GM18511 (cell line): Measurements from ENCODE around the gene EGFL7.

Experiments used
- ATAC-seq: cut with Tn5 transposase; IDR thresholded peaks from one replicate; pipeline ENCODE4 v1.9.1; 2021; ENCODE audit warnings: mild to moderate bottlenecking, moderate library complexity; ENCODE audit not compliant: unreplicated experiment

Gene EGFL7

DNA sequence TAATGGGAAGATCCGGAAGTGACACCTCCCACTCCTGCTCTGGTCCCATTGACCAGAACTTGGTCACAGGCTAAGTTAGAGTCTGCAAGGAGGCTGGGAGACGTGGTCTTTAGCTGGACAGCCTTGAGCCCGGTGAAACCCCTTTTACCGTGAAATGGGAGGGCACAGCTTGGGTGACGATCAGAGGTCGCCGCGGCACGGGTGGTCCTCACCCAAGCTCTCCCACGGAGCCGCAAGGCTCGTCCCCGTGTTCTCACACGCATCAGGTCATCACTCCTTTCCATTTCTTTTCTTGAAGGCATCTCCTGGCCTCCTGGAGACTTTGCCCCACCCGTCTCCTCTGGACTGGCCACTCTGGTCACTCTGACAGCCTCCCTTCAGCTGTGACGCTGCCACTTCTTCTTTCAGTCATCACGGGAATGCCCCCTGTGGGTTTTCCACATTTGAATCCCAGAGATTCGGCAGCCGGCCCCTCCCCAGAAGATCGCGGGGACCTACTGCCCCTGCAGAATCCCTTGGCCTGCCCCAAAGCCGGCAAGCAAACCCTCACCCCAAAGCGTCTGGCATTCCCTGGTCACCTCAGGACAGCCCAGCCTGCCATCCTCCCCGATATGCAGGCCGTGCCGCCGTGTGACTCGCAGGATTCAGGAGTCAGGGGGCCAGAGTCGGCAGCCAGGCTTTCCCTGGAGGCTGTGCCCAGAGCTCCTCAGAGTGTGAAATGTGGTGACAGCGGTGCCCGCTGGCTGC lies 18.9 kb upstream of the EGFL7 start:
- no peak for ATAC-seq

DNA sequence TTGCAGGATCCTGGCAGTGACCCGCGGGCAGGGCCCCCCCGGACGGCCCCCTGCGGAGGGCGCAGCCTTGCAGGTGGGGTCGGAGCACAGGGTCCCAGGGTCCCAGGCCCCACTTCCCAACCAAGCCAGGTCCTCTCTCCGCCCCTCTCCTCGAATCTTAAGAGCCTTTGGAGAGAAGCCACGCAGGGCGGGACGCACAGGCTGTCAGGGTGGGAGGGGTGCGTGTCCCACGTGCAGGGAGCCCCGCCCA lies 18.4 kb upstream of the EGFL7 start:
- ATAC-seq, result no peak

DNA sequence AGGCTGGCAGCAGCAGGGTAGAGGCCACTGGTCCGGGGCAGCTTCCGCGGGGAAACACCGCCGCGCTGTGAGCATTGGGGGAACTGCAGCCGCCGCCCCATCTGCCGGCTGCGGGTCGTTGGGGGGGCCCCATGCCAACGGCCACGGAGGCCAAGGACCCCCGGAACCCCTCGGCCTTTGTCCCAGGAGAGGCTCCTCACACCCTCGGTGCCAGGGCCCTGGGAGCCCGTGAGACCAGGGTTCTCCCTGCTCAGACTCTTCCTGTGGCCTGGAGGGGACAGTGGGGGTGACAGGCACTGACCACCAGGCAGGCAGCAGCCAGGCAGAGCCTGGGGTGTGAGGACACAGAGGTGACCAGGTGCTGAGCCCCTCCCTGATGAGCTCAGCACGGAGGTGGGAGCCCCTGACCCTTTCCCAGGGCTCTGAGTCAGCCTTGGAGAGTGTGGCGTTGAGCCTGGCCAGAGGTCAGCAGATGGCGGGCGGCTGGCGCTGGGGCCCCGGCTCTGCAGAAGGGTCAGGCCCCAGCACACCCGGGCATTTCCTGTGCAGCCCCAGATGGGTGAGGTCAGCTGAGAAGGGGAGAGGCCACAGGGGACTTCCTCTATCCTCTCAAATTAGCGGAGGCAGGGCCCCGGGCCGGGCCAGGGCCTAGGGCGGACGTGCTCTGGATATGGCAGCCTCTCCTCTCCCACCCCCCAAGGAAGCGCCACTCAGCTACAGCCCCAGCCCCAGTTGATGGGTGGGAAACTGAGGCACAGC lies 17.9 kb upstream of the EGFL7 start:
- ATAC-seq, result peak; percentile 65

DNA sequence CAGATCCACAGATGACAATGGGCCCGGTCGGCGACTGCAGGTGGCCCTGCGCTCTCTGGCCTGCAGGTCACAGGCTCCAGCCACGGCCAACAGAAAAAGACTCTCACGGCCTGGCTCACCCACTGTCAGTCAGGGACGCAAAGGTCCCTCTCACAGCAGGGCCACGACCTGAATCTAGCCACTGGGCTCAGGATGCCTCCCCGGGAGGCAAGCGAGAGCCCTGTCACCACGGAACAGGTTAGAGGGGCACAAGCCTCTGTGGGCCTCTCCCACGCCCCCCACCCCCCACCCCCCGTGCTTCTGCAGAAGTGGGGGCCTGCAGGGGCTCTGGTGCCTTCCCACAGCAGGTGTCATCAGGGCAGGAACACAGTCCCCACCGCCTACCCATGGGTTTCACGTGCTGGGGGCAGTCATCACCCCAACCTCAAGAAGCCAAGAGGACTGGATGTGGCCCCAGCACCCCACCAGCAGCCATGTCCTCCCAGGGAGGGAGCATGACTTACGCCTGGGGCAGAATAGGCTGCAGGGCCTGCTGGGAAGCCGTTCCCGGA lies 17.3 kb upstream of the EGFL7 start:
- no peak for ATAC-seq

DNA sequence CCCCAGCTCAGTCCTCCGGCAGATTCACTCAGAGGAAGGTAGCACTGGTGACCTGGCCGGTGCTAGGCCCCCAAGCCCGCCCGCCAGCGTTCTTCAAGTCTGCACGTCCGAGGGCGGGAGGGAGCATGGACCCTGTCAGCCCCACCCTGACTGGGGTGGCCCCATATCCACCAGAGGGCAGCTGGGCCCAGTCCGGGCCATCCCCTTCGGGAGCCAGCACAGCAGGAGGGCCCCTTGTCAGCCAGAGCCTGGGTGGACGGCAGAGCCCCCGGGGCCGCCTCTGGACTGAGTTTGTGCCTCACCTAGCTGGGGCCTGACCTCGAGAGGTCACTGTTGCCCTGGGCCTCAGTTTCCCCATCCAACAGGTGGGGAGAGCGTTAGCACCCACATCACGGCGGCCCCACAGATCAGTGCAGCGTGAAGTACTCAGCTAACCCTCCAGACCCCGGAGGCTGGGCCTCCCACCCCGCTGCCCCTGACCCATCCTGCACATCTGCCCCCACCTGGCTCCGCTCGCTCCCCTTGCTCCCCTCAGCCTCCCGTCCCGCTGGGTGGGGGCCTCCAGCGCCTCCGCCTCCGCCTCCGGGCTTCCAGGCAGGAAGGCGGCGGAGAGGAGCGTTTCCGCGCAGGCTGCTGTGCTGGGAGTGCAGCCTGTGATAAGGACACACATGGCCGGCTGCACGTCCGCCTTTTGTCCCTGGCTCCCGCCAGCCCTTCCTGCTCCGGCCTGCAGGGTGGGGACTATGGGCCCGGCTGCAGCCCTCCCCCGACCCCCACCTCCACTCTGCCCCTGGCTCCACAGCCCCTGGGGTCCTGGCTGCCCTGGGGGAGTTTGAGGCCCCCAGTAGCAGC lies 16.6 kb upstream of the EGFL7 start:
- ATAC-seq, result no peak

DNA sequence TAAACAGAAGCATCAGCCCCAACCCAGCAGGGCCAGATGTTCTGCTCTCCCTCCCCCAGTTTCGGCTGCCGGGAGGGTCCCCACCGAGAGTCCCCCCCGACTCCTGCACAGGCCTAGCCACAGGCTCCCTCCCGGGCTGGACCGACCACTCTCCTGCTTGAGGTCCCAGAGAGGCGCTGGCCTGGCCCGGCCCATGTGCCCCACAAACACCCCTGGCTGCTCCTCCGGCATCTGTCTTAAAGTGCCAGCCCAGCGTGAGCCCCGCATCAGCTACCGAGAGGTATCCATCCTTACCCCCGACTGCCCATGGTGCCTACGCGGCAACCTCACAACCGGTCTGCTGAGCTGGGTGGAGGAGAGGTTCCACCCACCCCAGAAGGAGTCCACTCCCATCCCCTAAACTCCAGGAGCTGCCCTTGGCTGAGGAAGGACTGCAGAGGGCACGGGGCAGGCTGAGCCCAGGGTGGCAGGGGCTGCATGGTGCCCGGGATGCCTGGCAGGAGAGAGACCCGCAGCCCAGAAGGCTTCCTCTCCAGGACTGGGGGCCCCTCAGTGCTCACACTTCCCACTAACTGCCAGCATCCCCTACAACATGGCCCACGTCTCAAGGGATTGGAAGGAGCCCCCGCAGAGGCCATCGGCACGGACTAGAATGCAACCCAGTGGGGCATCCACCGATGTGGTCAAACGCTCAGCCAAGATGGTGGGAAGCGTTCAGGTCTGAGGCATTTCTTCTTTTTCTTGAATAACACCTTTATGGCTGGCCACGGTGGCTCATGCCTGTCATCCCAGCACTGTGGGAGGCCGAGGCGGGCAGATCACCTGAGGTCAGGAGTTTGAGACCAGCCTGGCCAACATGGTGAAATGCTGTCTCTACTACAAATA lies 15.6 kb upstream of the EGFL7 start:
- no peak for ATAC-seq

DNA sequence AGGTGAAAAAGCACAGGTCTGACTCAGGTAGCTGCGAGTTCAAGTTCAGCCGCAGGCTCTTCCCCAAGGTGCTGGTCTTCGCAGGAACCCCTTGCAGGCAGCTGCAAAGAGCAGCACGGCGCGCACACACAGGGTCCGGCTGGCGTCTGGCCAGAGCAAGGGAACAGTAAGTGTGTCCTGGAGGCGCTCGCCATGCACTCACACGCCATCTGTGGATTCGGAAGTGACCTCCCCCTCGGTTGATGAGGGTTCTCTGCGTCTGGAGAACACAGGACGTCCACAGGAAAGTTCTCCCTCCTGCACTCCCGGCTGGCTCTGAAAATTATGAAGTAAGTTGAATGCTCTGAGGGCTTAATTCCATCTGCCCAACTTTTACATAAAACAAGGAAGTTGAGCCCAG lies 14.0 kb upstream of the EGFL7 start:
- ATAC-seq, result no peak

DNA sequence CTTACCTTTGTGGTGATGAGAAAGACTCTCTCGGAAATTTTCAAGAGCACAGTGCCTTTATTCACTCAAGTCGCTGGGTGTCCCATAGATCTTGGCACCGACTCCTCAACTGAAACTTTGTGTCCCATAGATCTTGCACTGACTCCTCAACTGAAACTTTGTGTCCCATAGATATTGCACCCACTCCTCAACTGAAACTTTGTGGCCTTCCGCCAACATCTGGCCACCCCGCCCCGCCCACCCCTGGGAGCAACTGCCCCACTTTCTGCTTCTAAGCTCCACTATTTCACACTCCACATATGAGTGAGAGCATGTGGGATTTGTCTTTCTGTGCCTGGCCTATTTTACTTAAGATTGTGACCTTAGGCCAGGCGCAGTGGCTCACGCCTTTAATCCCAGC lies 12.7 kb upstream of the EGFL7 start:
- ATAC-seq, result no peak

DNA sequence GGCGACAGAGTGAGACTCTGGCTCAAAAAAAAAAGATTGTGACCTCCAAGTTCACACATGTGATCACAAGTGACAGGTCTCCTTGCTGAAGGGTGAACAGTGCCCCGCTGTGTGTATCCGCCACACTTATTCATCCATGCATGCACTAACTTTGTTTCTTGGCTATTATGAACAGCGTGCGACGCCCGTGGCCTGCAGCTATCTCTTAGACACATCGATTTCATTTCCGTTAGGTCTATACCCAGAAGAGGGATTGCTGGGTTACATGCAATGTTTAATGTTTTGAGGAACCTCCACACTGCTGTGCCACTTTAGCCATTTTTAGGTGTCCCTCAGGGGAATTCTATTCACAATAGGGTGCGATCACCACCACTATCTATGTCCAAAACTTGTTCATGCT lies 12.1 kb upstream of the EGFL7 start:
- no peak for ATAC-seq

DNA sequence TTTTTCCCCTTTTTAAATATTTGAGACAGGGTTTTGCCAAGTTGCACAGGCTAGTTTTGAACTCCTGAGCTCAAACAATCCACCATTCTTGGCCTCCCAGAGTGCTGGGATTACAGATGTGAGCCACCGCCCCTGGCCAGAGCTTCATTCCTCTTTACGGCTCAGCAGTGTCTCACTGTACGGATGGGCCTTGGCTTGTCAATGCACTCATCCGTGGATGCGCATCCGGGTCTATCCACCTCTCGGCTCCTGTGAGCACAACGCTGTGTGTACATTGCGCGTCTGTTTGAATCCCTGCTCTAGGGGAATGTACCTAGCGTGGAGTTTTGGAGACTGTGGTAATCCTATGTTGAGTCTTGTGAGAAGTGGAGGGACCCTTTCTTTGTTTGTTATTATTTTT lies 10.9 kb upstream of the EGFL7 start:
- ATAC-seq, result no peak

DNA sequence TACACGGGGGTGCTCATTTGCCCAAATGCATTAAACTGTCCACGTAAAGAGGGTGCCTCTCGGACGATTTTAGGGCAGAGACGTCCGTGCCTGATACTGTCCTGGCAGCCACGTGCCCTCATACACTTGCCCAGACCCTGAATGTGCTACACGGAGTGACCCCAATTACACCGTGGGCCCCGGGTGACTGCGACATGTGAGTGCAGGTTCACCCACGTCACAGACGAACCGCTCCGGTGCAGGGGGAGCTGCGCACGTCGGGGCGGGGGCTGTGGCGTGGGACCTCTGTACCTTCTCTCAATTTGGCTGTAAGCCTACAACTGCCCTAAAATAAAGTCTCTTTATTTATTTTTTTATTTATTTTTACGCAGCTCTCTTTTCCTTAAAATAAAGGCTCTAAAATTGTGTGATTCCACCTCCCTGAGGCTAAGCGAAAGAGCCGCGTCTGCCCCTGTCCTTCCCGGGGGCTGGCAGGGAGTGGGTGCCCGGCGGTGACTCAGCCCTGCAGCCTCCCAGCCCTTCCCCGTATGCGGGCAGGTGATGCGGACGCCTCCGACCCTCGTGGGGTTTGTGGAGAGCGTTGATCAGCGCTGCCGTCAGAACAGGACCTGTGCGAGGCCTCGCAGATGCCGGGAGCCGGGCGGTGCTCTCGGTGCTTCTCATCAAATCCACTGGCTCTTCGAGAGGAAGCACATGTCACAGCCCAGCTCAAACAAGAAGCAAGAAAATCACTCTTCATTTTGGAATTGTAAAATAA lies 9.2 kb upstream of the EGFL7 start:
- ATAC-seq, result no peak

DNA sequence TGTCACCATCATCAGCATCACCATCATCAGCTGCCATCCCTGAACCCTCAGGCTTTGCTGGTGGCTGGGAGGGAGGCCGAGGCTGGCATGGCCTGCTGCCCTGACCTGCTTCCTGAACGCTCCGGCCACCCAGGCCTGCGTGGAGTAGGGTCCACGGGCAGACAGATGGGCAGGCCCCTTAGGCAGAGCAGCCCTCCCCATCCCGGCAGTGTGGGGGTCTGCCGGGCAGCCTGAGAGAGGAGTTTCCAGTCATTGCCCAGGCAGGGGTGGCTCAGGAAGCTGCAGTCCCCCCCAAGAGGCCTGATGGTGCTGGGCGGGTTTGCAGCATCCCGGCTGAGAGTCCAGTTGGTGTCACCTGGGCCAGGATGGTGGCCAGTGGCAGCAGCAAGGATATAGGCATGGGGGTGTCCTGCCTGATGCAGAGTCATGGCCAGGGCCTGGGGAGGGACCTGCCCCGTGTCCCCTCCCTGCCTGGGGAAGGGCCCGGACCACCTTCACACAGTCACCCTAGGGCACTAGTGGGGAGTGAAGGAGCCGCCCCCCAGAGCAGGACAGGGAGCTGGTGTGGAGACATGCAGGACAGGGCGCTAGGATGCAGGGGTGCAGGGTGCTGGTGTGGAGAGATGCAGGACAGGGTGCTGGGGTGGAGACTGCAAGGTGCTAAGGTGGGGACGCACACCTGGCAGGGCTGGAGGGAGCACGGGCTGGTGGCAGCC lies 7.7 kb upstream of the EGFL7 start:
- no peak for ATAC-seq

DNA sequence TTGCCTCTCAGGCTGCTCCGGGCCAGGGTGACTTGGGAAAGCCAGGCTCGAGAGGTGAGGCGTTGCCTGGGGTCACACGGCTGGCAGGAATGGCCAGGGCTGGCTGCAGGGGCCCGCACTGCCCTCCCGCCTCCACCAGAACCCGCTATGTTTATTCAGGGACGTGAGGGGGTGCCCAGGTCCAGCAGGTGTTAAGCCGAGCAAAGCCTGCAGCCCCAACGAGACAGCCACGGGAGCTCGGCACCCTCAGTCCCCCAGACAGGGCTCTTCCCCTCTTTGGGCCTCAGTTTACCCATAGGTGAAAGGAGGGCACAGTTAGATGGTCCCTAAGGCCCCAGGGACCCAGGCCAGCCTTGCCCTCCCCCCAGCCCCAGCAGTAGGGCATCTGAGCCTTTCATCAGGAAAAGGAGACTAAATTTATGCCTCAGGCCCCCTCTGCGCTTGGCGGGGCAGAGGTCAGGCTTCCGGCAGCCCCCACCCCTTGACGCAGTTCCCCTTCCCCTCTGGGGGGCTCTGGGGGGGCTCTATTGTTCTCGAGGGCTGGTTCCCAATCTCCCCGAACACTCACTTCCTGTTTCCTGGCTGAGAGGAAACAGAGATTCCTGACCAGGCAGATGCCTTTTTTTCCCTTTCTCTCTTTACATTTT lies 7.1 kb upstream of the EGFL7 start:
- ATAC-seq, result no peak

DNA sequence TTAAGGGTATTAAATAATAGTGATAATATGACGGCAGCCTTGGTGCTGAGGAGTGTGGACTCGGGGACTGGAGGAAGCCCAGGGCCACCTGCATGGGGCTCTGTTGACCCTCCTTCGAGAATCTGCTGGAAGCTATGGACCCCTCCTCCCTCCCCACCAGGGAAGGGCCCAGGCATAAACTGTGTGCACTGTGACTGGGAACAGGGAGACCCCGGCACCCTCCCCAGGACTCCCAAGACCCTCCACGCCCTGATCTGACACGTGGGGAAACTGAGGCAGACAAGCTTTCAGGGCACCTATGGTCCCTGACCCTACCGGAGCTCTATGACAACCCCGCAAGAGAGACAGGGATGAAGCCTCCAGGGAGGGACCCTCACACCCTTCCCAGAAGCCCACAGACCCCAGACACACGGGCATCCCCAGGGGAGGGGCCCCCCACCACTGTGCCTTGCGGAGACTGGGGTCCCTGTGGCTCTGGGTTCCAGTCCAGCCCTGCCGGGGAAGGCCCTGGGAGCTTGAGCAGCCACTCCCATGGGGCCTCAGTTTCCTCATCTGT lies 6.5 kb upstream of the EGFL7 start:
- ATAC-seq, result no peak

DNA sequence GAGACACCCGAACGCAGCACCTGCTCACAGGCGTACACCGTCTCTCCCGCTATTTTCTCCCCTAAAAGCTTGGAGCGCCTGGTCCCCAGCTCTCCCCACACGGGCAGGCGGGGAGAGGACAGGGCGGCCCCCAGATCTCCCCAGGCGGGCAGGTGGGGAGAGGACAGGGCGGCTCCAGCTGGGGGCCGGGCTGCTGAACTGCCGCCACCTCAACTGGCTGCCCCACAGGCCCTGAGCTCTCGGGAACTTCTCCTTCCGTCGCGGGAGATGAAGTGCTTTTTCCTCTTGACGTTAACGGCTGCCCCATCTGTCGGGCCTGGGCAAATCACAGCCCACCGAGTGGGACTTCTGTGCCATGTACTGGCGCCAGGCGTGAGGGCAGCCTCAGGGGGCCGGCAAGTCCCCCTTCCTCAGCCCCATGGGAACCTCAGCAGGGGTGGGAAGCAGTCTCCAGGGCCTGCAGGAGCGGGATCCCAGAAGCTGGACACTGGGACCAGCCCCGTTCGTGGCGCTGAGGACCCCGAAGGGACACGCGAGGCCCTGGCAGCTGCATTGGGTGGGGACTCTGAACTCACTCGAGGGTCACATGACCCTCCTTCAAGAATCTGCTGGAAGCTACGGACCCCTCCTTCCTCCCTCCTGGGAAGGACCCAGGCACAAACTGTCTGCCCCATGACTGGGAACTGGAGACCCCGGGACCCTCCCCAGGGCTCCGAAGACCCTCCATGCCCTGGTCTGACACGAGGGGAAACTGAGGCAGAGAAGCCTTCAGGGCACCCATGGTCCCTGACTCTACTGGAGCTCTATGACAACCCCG lies 5.7 kb upstream of the EGFL7 start:
- ATAC-seq, result no peak

DNA sequence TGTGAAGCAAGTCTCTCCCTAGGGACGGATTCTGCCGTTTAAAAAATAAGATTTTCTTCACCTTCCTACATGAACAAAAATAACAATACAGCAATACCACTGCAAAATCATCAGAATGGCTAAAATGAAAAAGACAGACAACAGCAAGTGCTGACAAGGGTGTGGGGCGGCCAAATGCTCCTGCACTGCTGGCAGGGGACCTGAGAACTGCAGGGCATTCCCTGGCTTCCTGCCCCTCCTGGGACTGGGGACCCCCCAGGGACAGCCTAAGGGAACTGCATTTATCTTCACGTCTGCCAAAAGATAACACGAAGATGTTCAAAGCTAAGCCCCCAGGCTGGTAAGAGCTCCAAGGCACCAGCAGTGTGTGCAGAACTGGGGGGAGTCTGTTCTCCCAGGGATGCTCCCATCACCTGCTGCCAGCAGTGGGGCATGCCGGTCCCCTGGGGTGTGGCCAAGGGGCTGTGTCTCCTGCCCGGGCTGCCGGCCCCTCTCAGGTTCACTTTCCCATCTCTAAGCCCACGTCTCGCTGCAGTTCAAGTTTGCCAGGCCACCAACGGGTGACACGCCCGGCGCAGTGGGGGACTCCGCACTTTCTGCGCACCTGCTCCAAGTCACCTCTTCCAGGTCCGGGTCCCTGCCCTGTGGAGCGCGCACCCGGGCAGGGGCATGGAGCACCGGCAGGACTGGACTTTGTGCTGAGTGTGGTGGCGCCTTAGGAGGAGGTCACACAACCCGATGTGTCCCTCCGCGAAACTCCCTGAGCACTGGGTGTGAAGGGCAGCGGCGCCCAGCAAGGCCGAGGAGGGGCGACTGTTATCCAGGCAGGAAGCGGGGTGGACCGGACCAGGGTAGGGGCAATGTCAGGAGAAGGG lies 4.5 kb upstream of the EGFL7 start:
- ATAC-seq, result no peak
